Fibroblast of mammary gland (primary cell): Measurements from ENCODE around the gene PRPH2.
A peak's percentile ranks its signal among the peaks of the same experiment; 100 is the strongest.

Experiments
- DNase-seq: peaks from one replicate; pipeline ENCODE4 v3.0.0-alpha.2; 2010; ENCODE audit warnings: low read depth
- H3K4me3 ChIP-seq: 2 replicates; pipeline ENCODE4 v1.5.1; 2011; ENCODE audit warnings: low read depth, mild to moderate bottlenecking, low read length, moderate library complexity; ENCODE audit not compliant: control insufficient read depth
- CTCF ChIP-seq: conservative IDR thresholded peaks from 2 replicates; pipeline ENCODE4 v1.5.1; 2011; ENCODE audit warnings: low read depth, low read length, inconsistent platforms; ENCODE audit not compliant: control insufficient read depth, insufficient read depth

The PRPH2 gene

GRCh38 chr6:42726485-42727086 is 4.2 kb upstream of the PRPH2 start:
- peak; percentile 92 for DNase-seq
- TF ChIP-seq CTCF, result peak; percentile 92
- H3K4me3 ChIP-seq, result peak overlapping the region; percentile 43

GRCh38 chr6:42726026-42726425 is 3.6 kb upstream of the PRPH2 start:
- DNase-seq, result no peak

GRCh38 chr6:42724825-42725224 is 2.4 kb upstream of the PRPH2 start:
- H3K4me3 ChIP-seq, result no peak overlapping the region
- no peak for DNase-seq
- no peak for TF ChIP-seq CTCF

More at GRCh38 chr6:42726026-42726425, 3.6 kb upstream of the PRPH2 start:
- no peak for TF ChIP-seq CTCF
- no peak overlapping the region for H3K4me3 ChIP-seq

GRCh38 chr6:42720739-42721138 is 1.7 kb downstream of the PRPH2 start:
- no peak overlapping the region for H3K4me3 ChIP-seq
- TF ChIP-seq CTCF, result no peak
- DNase-seq, result no peak

- DNase-seq, result no peak
- no peak overlapping the region for H3K4me3 ChIP-seq
- no peak for TF ChIP-seq CTCF
These were observed 6.5 kb downstream of the PRPH2 start for GRCh38 chr6:42715871-42716270.

- peak; percentile 38 for DNase-seq
- no peak overlapping the region for H3K4me3 ChIP-seq
- TF ChIP-seq CTCF, result no peak
These were observed 8.2 kb downstream of the PRPH2 start for GRCh38 chr6:42714098-42714761.
